Measurements from ENCODE around the gene DDX27. TPM values are rescaled to one million over a fixed set of nuclear protein-coding genes. Genes with fewer than 3 reads are reported as not detected.
A peak's percentile ranks its signal among the peaks of the same experiment; 100 is the strongest.

DDX27 gene
- total RNA-seq, 1 donor from 2014 or later, result 52.2 TPM

- DNase-seq (ENCODE audit: low read depth), result peak; percentile 51
- H3K4me3 ChIP-seq (ENCODE audit: low read depth, low read length), result peak overlapping the region; percentile 79
- no peaks in the 10 kb centered on the region for H3K27me3 ChIP-seq (ENCODE audit: control insufficient read depth, insufficient read depth, low read length)
- TF ChIP-seq, protein P1, sequence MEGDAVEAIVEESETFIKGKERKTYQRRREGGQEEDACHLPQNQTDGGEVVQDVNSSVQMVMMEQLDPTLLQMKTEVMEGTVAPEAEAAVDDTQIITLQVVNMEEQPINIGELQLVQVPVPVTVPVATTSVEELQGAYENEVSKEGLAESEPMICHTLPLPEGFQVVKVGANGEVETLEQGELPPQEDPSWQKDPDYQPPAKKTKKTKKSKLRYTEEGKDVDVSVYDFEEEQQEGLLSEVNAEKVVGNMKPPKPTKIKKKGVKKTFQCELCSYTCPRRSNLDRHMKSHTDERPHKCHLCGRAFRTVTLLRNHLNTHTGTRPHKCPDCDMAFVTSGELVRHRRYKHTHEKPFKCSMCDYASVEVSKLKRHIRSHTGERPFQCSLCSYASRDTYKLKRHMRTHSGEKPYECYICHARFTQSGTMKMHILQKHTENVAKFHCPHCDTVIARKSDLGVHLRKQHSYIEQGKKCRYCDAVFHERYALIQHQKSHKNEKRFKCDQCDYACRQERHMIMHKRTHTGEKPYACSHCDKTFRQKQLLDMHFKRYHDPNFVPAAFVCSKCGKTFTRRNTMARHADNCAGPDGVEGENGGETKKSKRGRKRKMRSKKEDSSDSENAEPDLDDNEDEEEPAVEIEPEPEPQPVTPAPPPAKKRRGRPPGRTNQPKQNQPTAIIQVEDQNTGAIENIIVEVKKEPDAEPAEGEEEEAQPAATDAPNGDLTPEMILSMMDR (IDR thresholded peaks at IDR 0.05; ENCODE audit: insufficient read depth, low read length, poor library complexity, severe bottlenecking), result no peak
- peaks cover 15% of the 10 kb centered on the region for H3K36me3 ChIP-seq (ENCODE audit: control insufficient read depth, insufficient read depth, low read length)
Measured at GRCh38 chr20:49276161-49276960, 57.1 kb downstream of the DDX27 start.

DNA sequence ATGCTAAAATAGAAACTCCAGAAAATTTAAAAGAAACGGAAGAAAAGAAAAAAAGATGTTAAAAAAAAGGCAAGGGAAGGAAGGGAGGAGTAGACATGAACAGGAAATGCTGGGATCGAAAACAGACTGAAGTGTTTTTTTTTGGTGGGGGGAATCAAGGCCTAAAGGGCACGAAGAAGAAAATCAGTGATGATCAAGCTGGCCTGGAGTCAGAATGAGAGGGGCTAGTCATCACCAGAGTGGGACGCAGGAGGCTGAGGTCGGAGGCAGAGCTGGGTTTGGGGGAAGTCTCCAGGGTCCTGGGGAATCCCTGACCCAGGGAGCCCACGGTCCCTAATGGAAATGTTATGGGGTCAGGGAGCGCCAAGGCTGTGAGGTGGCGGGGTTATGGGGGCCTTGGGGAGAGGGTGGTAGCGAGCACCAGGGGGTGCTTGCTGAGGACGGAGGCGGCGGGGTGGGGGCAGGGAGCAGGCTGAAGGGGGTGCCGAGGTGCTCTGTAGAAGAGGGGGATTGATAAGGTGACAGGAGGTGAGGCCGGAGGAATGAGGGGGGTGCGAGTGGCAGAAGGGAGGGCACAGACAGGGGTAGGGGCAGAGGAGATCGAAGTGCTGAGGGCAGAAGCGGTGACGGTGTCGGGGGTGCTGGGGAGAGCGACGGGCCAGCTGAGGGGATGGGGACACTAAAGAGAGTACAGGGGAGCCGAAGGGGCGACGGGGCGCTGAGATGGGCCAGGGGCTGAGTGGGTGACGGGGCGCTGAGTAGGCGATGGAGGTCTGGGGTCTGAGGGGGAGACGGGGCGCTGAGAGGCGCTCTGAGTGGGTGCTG, 58.0 kb downstream of the DDX27 start:
- TF ChIP-seq, protein P1 (IDR thresholded peaks at IDR 0.05; ENCODE audit: insufficient read depth, low read length, poor library complexity, severe bottlenecking), result no peak
- DNase-seq (ENCODE audit: low read depth), result no peak
- H3K36me3 ChIP-seq (ENCODE audit: control insufficient read depth, insufficient read depth, low read length), result peaks cover 15% of the 10 kb centered on the region
- no peaks in the 10 kb centered on the region for H3K27me3 ChIP-seq (ENCODE audit: control insufficient read depth, insufficient read depth, low read length)
- peak overlapping the region; percentile 79 for H3K4me3 ChIP-seq (ENCODE audit: low read depth, low read length)

- Histone ChIP-seq H3K27me3 (ENCODE audit: control insufficient read depth, insufficient read depth, low read length) (no peaks in the 10 kb centered on the region), H3K36me3 (ENCODE audit: control insufficient read depth, insufficient read depth, low read length) (peaks cover 17% of the 10 kb centered on the region), H3K4me3 (ENCODE audit: low read depth, low read length) (peak overlapping the region; percentile 79)
- no peak for DNase-seq (ENCODE audit: low read depth)
- TF ChIP-seq, protein P1 (IDR thresholded peaks at IDR 0.05; ENCODE audit: insufficient read depth, low read length, poor library complexity, severe bottlenecking), result no peak
Measured at GRCh38 chr20:49277786-49278035, 58.5 kb downstream of the DDX27 start.

DNA sequence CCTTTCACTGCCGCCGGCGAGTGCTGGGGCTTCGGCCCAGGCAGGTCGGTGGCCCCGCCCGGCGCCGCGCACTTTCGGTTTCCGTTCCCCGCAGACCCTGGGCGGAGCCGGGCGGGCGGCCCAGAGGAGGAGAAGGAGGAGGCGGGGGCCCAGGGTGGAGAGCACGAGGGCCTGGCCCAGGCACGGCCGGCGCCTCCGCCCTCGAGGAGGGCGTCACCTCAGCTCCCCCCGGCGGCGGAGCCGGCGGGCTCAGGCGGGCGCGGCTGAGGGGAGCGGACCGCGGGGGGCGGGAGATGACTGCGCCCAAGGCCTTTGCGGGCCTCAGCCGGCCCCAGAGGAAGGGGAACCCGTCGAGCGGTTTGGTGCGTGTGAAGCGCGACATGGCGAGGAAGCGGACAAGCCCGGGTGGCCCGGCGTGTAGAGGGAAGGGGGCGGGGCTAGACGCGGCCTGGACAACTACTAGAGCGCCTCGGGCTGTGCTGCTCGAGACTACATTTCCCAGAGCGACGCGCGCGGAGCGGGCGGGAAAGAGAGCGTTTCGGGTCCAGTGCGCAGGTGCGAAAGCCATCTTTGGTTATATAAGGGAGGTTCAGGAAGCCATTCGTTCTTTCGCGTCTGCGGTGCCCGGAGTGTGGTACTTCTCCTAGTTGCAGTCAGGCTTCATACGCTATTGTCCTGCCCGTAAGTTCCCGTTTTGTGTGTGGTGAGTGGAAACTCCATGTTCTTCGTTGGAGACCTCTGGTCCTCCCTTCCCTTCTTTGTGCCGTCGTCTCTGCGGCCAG, 59.0 kb downstream of the DDX27 start, which contains the start of gene ZNFX1:
Gene ZNFX1 (minus strand): TSS at position 22 of the 782 bp plus-strand sequence. CDS start 2,218 bp downstream, outside the sequence.
- Histone ChIP-seq H3K4me3 (ENCODE audit: low read depth, low read length) (peak within 1 kb of the TSS; percentile 79), H3K36me3 (ENCODE audit: control insufficient read depth, insufficient read depth, low read length) (peaks cover 22% of the 10 kb centered on the region), H3K27me3 (ENCODE audit: control insufficient read depth, insufficient read depth, low read length) (no peaks in the 10 kb centered on the region)
- TF ChIP-seq, protein P1 (IDR thresholded peaks at IDR 0.05; ENCODE audit: insufficient read depth, low read length, poor library complexity, severe bottlenecking), result no peak
- peak; percentile 80 for DNase-seq (ENCODE audit: low read depth)

DNA sequence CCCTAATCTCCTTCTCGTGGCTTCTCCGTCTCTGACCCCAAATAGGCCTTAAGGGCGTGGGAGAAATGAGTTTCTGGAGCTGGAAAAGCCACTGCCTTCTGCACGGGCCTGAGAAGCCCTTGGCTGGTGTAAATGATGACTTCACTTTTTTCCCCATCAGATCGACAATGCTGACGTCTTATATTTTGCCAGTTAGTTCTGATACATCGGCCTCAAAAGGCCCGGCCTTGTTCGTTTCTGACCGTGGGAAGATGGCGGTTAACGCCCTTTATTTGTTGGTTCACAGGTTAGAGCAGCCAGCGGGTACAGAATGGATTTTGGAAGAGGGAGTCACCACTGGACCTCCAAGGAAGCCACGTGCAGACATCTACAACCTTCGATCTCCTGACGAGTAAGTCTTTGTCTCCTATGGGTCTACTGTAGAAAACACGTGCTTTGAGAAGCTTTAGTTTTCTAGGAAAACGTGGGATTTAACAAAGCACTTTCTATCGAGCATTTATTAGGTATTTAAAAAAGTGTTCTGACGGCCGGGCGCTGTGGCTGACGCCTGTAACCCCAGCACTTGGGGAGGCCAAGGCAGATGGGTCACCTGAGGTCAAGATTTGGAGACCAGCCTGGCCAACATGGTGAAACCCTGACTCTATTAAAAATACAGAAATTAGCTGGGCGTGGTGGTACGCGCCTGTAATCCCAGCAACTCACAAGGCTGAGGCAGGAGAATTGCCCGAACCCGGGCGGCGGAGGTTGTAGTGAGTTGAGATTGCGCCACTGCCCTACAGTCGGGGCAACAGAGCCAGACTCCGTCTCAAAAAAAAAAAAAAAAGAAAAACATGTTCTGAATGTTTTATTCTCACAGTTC, 59.8 kb downstream of the DDX27 start:
- Histone ChIP-seq H3K4me3 (ENCODE audit: low read depth, low read length) (peak overlapping the region; percentile 79), H3K36me3 (ENCODE audit: control insufficient read depth, insufficient read depth, low read length) (peaks cover 24% of the 10 kb centered on the region), H3K27me3 (ENCODE audit: control insufficient read depth, insufficient read depth, low read length) (no peaks in the 10 kb centered on the region)
- TF ChIP-seq, protein P1 (IDR thresholded peaks at IDR 0.05; ENCODE audit: insufficient read depth, low read length, poor library complexity, severe bottlenecking), result no peak
- no peak for DNase-seq (ENCODE audit: low read depth)
